CD4-positive, alpha-beta T cell treated with Interferon alpha-2 for 1 hour (primary cell): Measurements from ENCODE around the gene RPL9.
A peak's percentile ranks its signal among the peaks of the same experiment; 100 is the strongest.
"Not testable (repeated sequence)": the region's sequence is repeated elsewhere in the genome, so short reads cannot be mapped to it uniquely, and the experiment has no call there.

ENCODE experiments used
- DNase-seq, 2 donors: peaks; one replicate each; pipeline ENCODE4 v3.0.0-alpha.2; 2020 to 2022

RPL9 gene

GRCh38 chr4:39464886-39465501 lies 6.3 kb upstream of the RPL9 start:
- DNase-seq = no peak

- DNase-seq = not testable (repeated sequence)
Observed at GRCh38 chr4:39458161-39458504, 589 bp downstream of the RPL9 start.

- no peak for DNase-seq
Observed at GRCh38 chr4:39456946-39457763, 1.6 kb downstream of the RPL9 start.

GRCh38 chr4:39455486-39455885 lies 3.2 kb downstream of the RPL9 start:
- no peak for DNase-seq

- no peak for DNase-seq
Observed at GRCh38 chr4:39453738-39454137, 5.0 kb downstream of the RPL9 start.

GRCh38 chr4:39452860-39453587 lies 5.7 kb downstream of the RPL9 start:
- DNase-seq = no peak

- DNase-seq = no peak
Observed at GRCh38 chr4:39452153-39452859, 6.4 kb downstream of the RPL9 start.

GRCh38 chr4:39451423-39452023 lies 7.2 kb downstream of the RPL9 start:
- no peak for DNase-seq

- no peak for DNase-seq
Observed at GRCh38 chr4:39450618-39451017, 8.1 kb downstream of the RPL9 start.

- DNase-seq = peak; percentile 60 to 81
Observed at GRCh38 chr4:39446842-39447573, 11.7 kb downstream of the RPL9 start.

GRCh38 chr4:39446483-39446841 lies 12.3 kb downstream of the RPL9 start:
- DNase-seq = no peak

GRCh38 chr4:39442998-39443397 lies 15.7 kb downstream of the RPL9 start:
- DNase-seq = no peak

GRCh38 chr4:39441593-39441992 lies 17.1 kb downstream of the RPL9 start:
- DNase-seq = no peak

GRCh38 chr4:39435659-39436563 lies 22.8 kb downstream of the RPL9 start:
- DNase-seq = no peak

GRCh38 chr4:39433878-39434492 lies 24.7 kb downstream of the RPL9 start:
- no peak for DNase-seq

- no peak for DNase-seq
Observed at GRCh38 chr4:39429476-39430334, 29.0 kb downstream of the RPL9 start.

GRCh38 chr4:39427520-39428114 lies 31.1 kb downstream of the RPL9 start:
- no peak for DNase-seq

GRCh38 chr4:39426728-39427127 lies 32.0 kb downstream of the RPL9 start:
- DNase-seq = no peak

GRCh38 chr4:39425297-39425696 lies 33.4 kb downstream of the RPL9 start:
- not testable (repeated sequence) for DNase-seq
